GM18870 (cell line): ENCODE data around the gene INPP5A.
"Not testable (repeated sequence)": the region's sequence is repeated elsewhere in the genome, so short reads cannot be mapped to it uniquely, and the experiment has no call there.

Source experiments
- ATAC-seq: cut with Tn5 transposase; IDR thresholded peaks from one replicate; pipeline ENCODE4 v1.9.1; 2021; ENCODE audit warnings: moderate library complexity; ENCODE audit not compliant: unreplicated experiment

INPP5A gene

GRCh38 chr10:132559538-132559937, 22.0 kb downstream of the INPP5A start:
- no peak for ATAC-seq

- ATAC-seq: no peak
Observed at GRCh38 chr10:132560241-132560731, 22.7 kb downstream of the INPP5A start.

GRCh38 chr10:132562177-132562915, 24.8 kb downstream of the INPP5A start:
- no peak for ATAC-seq

GRCh38 chr10:132562916-132563456, 25.4 kb downstream of the INPP5A start:
- ATAC-seq: no peak

GRCh38 chr10:132563485-132564248, 26.1 kb downstream of the INPP5A start:
- peak; percentile 75 for ATAC-seq

- ATAC-seq: no peak
Observed at GRCh38 chr10:132564249-132564605, 26.6 kb downstream of the INPP5A start.

GRCh38 chr10:132564690-132565089, 27.1 kb downstream of the INPP5A start:
- no peak for ATAC-seq

GRCh38 chr10:132565516-132566209, 28.1 kb downstream of the INPP5A start:
- ATAC-seq: no peak

GRCh38 chr10:132566892-132567291, 29.3 kb downstream of the INPP5A start:
- no peak for ATAC-seq

GRCh38 chr10:132570265-132570664, 32.7 kb downstream of the INPP5A start:
- ATAC-seq: no peak

GRCh38 chr10:132570771-132571649, 33.4 kb downstream of the INPP5A start:
- peak; percentile 33 for ATAC-seq

- peak; percentile 75 for ATAC-seq
Observed at GRCh38 chr10:132571650-132572544, 34.3 kb downstream of the INPP5A start.

- ATAC-seq: peak; percentile 5
Observed at GRCh38 chr10:132572545-132572937, 35.0 kb downstream of the INPP5A start.

GRCh38 chr10:132572946-132573345, 35.4 kb downstream of the INPP5A start:
- not testable (repeated sequence) for ATAC-seq

- ATAC-seq: no peak
Observed at GRCh38 chr10:132574288-132574687, 36.7 kb downstream of the INPP5A start.

GRCh38 chr10:132574783-132575319, 37.3 kb downstream of the INPP5A start:
- no peak for ATAC-seq

- peak; percentile 41 for ATAC-seq
Observed at GRCh38 chr10:132575320-132576201, 38.0 kb downstream of the INPP5A start.
